GM19240 (cell line): ENCODE results near the gene SAAL1.

Experiments
- DNase-seq: peaks from one replicate; pipeline ENCODE4 v3.0.0; 2011; ENCODE audit warnings: low spot score; ENCODE audit not compliant: insufficient read length

The SAAL1 gene

GRCh38 chr11:18081551-18081950 lies 24.3 kb downstream of the SAAL1 start:
- DNase-seq = no peak

- no peak for DNase-seq
These were observed 25.4 kb downstream of the SAAL1 start for GRCh38 chr11:18080451-18080850.

GRCh38 chr11:18078909-18079308 lies 27.0 kb downstream of the SAAL1 start:
- DNase-seq = no peak

- no peak for DNase-seq
These were observed 30.4 kb downstream of the SAAL1 start for GRCh38 chr11:18075444-18075843.

GRCh38 chr11:18071098-18071705 lies 34.7 kb downstream of the SAAL1 start:
- no peak for DNase-seq

GRCh38 chr11:18067372-18067771 lies 38.5 kb downstream of the SAAL1 start:
- no peak for DNase-seq

- no peak for DNase-seq
These were observed 39.3 kb downstream of the SAAL1 start for GRCh38 chr11:18066626-18067025.

GRCh38 chr11:18065572-18065971 lies 40.3 kb downstream of the SAAL1 start:
- DNase-seq = no peak

- DNase-seq = no peak
These were observed 41.3 kb downstream of the SAAL1 start for GRCh38 chr11:18064450-18065054.

- DNase-seq = no peak
These were observed 41.9 kb downstream of the SAAL1 start for GRCh38 chr11:18063862-18064434.

GRCh38 chr11:18063125-18063524 lies 42.8 kb downstream of the SAAL1 start:
- DNase-seq = no peak

GRCh38 chr11:18061351-18061750 lies 44.5 kb downstream of the SAAL1 start:
- DNase-seq = no peak

GRCh38 chr11:18056561-18057181 lies 49.2 kb downstream of the SAAL1 start:
- no peak for DNase-seq

GRCh38 chr11:18054511-18055103 lies 51.3 kb downstream of the SAAL1 start:
- DNase-seq = no peak

- DNase-seq = no peak
These were observed 55.0 kb downstream of the SAAL1 start for GRCh38 chr11:18050848-18051247.

- DNase-seq = no peak
These were observed 59.6 kb downstream of the SAAL1 start, which contains the start of gene TPH1 for GRCh38 chr11:18046116-18046777. Gene TPH1, minus strand, starts transcription at chr11:18046269. Its CDS starts 5,507 bp downstream, at chr11:18040762.

- DNase-seq = no peak
These were observed 69.4 kb downstream of the SAAL1 start for GRCh38 chr11:18036456-18036855.
